Body of pancreas (tissue), 4 donors: ENCODE data around the gene EMID1. TPM values are rescaled to one million over a fixed set of nuclear protein-coding genes. Genes with fewer than 3 reads are reported as not detected.

Source experiments
- ATAC-seq: fragments of 150-250 bp; one replicate; pipeline ENCODE4 v1.9.1; 2016
- DNase-seq, 4 donors: peaks; one replicate each; pipeline ENCODE4 v3.0.0-alpha.2; 2019
- H3K27ac ChIP-seq, 4 donors: fragments of 200-600 bp; sonication (generic); 1 replicate in 3 of 4; 2 replicates in 1 of 4; pipeline versions ENCODE4 v1.5.1 to v1.6.1; 2016 to 2019; ENCODE audit warnings: mild to moderate bottlenecking in 1 of 4, mixed read lengths in 1 of 4, moderate library complexity in 1 of 4
- H3K27me3 ChIP-seq, 2 donors: fragments of 200-600 bp; sonication (generic); one replicate each; pipeline ENCODE4 v1.6.0; 2016; ENCODE audit warnings: mild to moderate bottlenecking in 1 of 2
- H3K36me3 ChIP-seq, 2 donors: fragments of 200-600 bp; sonication (generic); replicated peaks in 1 of 2; 2 replicates each; pipeline ENCODE4 v1.5.1; 2016; ENCODE audit warnings: low read depth in 2 of 2; ENCODE audit not compliant: insufficient read depth in 1 of 2
- H3K4me1 ChIP-seq: fragments of 200-600 bp; sonication (generic); one replicate; pipeline ENCODE4 v1.6.0; 2016
- H3K4me3 ChIP-seq, 2 donors: fragments of 200-600 bp; sonication (generic); 1 replicate in 1 of 2; 2 replicates in 1 of 2; pipeline ENCODE4 v1.5.1; 2016 to 2019
- H3K9me3 ChIP-seq, 3 donors: fragments of 200-600 bp; sonication (generic); 1 replicate in 2 of 3; 2 replicates in 1 of 3; pipeline ENCODE4 v1.5.1; 2016
- POLR2A ChIP-seq, 3 donors: fragments of 450-650 bp; IDR thresholded peaks; one replicate each; pipeline ENCODE4 v1.6.1; 2016; ENCODE audit warnings: antibody characterized with exemption in 3 of 3, mild to moderate bottlenecking in 2 of 3
- WGBS, 2 donors: methylation state at CpG; one replicate each; pipeline ENCODE4 v1.1.5; 2017; 5-methylcytosine and 5-hydroxymethylcytosine counted together
- intact Hi-C: fragments of 100-400 bp; cut with DNase I; formaldehyde crosslinking; loops from one replicate; pipeline ENCODE4 v1.15.1; 2023
- total RNA-seq, 2 donors: library from RNA; depleted of rRNA; stranded (reverse); fragments of >200 nt; gene quantifications; one replicate each; pipeline ENCODE4 v1.1.0, GENCODE V29; 2016
- TF ChIP-seq, protein P1 (sequence below), 7 experiments: fragments of 450-650 bp in 4 of 7; fragments of 200-600 bp in 3 of 7; sonication (generic) in 3 of 7; IDR thresholded peaks; one replicate each; pipeline ENCODE4 v1.5.1; 2016 to 2019; ENCODE audit warnings: antibody characterized with exemption in 7 of 7

EMID1 gene
- total RNA-seq, 2 donors from 2014 or later = 5.9 to 25.9 TPM

DNA sequence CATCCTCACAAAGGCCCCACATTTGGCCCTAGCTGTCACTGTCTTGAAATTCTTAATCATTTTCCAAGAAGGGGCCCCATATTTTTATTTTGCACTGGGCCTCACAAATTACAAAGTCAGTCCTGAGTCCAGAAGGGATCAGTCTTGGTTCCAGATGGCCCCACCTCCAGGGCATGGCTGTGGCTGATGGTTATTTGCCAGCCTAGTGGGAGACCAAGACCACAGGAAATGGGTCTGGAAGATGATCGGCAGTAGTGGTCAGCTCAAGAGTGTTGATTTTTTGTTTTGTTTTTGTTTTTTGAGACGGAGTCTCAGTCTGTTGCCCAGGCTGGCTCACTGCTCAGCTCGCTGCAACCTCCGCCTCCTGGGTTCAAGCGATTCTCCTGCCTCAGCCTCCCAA is 47.1 kb upstream of the EMID1 start:
- no peaks in the 10 kb centered on the region for H3K27me3 ChIP-seq
- no peaks in the 10 kb centered on the region for H3K36me3 ChIP-seq
- no peak for DNase-seq
- H3K27ac ChIP-seq = no peak overlapping the region
- no peaks in the 10 kb centered on the region for H3K9me3 ChIP-seq
- H3K4me3 ChIP-seq = no peak overlapping the region
- peaks cover 10% of the 10 kb centered on the region for H3K4me1 ChIP-seq
- ATAC-seq = no peak
- TF ChIP-seq, protein P1, sequence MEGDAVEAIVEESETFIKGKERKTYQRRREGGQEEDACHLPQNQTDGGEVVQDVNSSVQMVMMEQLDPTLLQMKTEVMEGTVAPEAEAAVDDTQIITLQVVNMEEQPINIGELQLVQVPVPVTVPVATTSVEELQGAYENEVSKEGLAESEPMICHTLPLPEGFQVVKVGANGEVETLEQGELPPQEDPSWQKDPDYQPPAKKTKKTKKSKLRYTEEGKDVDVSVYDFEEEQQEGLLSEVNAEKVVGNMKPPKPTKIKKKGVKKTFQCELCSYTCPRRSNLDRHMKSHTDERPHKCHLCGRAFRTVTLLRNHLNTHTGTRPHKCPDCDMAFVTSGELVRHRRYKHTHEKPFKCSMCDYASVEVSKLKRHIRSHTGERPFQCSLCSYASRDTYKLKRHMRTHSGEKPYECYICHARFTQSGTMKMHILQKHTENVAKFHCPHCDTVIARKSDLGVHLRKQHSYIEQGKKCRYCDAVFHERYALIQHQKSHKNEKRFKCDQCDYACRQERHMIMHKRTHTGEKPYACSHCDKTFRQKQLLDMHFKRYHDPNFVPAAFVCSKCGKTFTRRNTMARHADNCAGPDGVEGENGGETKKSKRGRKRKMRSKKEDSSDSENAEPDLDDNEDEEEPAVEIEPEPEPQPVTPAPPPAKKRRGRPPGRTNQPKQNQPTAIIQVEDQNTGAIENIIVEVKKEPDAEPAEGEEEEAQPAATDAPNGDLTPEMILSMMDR (IDR thresholded peaks at IDR 0.05) = no peak
- no peak for TF ChIP-seq POLR2A (IDR thresholded peaks at IDR 0.05)
- WGBS, 2 donors = 96% methylated on average over 5 of the region's 5 CpGs
- intact Hi-C loops = loop anchor here (10.0 kb wide), 1 partner anchor 86 kb away; no protein-coding TSS in a partner anchor

DNA sequence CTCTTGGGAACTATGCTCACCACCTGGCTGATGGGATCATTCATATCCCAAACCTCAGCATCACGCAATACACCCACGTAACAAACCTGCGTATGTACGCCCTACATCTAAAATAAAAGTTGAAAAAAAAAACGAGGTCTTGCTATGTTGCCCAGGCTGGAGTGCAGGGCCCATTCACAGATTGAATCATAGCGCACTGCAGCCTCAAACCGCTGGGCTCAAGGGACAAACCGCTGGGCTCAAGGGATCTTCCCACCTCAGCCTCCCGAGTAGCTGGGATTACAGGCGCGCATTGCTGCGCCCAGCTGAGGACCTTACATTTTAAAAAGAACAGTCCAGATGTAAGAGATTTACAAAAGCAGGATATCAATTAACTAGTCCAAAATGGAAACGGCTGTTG is 41.9 kb upstream of the EMID1 start:
- ATAC-seq (no peak), DNase-seq (no peak)
- WGBS, 2 donors = 81 to 89% methylated on average over 13 of the region's 13 CpGs
- Histone ChIP-seq H3K27ac (no peak overlapping the region), H3K4me1 (no peaks in the 10 kb centered on the region), H3K9me3 (no peaks in the 10 kb centered on the region), H3K4me3 (no peak overlapping the region), H3K27me3 (no peaks in the 10 kb centered on the region), H3K36me3 (no peaks in the 10 kb centered on the region)
- TF ChIP-seq, protein P1 (IDR thresholded peaks at IDR 0.05) = no peak
- TF ChIP-seq POLR2A (IDR thresholded peaks at IDR 0.05) = no peak
- intact Hi-C loops = no loop called here

DNA sequence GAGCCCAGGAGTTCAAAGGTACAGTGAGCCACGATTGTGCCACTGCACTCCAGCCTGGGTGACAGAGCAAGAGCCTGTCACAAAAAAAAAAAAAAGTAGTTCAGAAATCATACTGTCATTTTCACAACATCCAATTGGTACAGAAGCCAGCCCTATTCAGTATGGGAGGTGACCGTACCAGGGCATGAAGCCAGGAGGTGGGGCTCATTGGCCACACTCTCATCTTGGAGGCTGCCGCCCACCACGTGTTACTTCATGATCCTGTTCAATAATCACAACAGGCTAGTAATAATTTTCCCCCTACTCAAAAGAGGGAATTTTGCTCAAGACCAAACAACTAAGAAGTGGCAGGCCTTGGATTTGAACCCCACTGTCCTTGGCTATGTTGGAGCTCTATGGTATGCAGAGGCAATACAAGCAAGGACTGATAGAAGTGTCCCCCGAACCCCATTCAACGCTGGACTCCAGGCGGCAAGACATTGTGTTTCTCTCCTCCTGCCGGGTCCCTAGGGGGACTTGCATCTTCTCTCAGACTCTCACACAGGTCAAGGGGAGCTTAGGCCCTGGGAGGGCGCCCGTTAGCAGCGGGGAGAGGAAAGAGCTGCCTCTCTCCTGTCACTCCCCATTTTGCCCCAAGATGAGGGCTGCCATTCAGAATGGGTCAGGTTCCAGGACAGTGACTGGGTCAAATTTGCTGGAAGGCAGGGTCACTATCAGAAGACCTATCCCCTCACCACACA is 40.2 kb upstream of the EMID1 start:
- intact Hi-C loops = no loop called here
- ATAC-seq = no peak
- no peak overlapping the region for H3K4me3 ChIP-seq
- 78 to 85% methylated on average over 11 of the region's 11 CpGs for WGBS, 2 donors
- H3K27me3 ChIP-seq = no peaks in the 10 kb centered on the region
- H3K9me3 ChIP-seq = no peaks in the 10 kb centered on the region
- no peaks in the 10 kb centered on the region for H3K4me1 ChIP-seq
- TF ChIP-seq POLR2A (IDR thresholded peaks at IDR 0.05) = no peak
- TF ChIP-seq, protein P1 (IDR thresholded peaks at IDR 0.05) = no peak
- DNase-seq = no peak
- no peak overlapping the region for H3K27ac ChIP-seq
- no peaks in the 10 kb centered on the region for H3K36me3 ChIP-seq

DNA sequence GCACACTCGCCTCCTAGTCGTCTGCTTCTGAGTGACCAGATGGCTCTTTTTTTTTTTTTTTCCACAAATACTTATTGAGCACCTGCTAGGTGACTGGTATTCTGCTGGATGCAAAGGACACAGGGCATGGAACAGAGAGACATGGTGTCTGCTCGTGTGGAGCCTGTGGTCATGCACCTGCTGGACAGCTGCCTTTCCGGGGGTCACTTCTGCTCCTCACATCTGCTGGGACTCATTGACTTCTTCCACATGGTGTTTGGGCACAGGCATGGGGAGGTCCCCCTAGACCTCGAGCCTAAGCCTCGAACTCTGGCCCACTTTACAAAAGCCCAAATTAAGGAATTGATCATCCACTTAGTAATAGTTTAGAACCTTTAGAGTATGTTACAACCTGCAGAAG is 39.5 kb upstream of the EMID1 start:
- intact Hi-C loops = no loop called here
- H3K36me3 ChIP-seq = no peaks in the 10 kb centered on the region
- no peaks in the 10 kb centered on the region for H3K27me3 ChIP-seq
- TF ChIP-seq, protein P1 (IDR thresholded peaks at IDR 0.05) = no peak
- no peak for TF ChIP-seq POLR2A (IDR thresholded peaks at IDR 0.05)
- H3K27ac ChIP-seq = no peak overlapping the region
- no peak for DNase-seq
- no peaks in the 10 kb centered on the region for H3K4me1 ChIP-seq
- 76 to 83% methylated on average over 6 of the region's 6 CpGs for WGBS, 2 donors
- no peak overlapping the region for H3K4me3 ChIP-seq
- no peak for ATAC-seq
- H3K9me3 ChIP-seq = no peaks in the 10 kb centered on the region
